Thyroid gland (tissue), 4 donors: Measurements from ENCODE around the gene TXLNG. TPM values are rescaled to one million over a fixed set of nuclear protein-coding genes. Genes with fewer than 3 reads are reported as not detected.
A peak's percentile ranks its signal among the peaks of the same experiment; 100 is the strongest.

Experiments used
- DNase-seq, 2 donors: peaks; one replicate each; pipeline ENCODE4 v3.0.0-alpha.2; 2019
- H3K27ac ChIP-seq, 3 donors: fragments of 200-600 bp; sonication (generic); 1 replicate in 2 of 3; 2 replicates in 1 of 3; pipeline ENCODE4 v1.5.1; 2016 to 2019; ENCODE audit warnings: mild to moderate bottlenecking in 1 of 3, moderate library complexity in 1 of 3
- H3K27me3 ChIP-seq: fragments of 200-600 bp; sonication (generic); one replicate; pipeline ENCODE4 v1.5.1; 2019
- H3K36me3 ChIP-seq, 2 donors: fragments of 200-600 bp; sonication (generic); one replicate each; pipeline ENCODE4 v1.5.1; 2016 to 2019
- H3K4me1 ChIP-seq, 2 donors: fragments of 200-600 bp; sonication (generic); one replicate each; pipeline ENCODE4 v1.5.1; 2017 to 2019
- H3K4me3 ChIP-seq, 3 donors: fragments of 200-600 bp; sonication (generic); replicated peaks in 1 of 3; 1 replicate in 2 of 3; 2 replicates in 1 of 3; pipeline ENCODE4 v1.5.1; 2016; ENCODE audit warnings: mild to moderate bottlenecking in 1 of 3
- H3K9me3 ChIP-seq: fragments of 200-600 bp; sonication (generic); one replicate; pipeline ENCODE4 v1.5.1; 2017
- POLR2A ChIP-seq, 2 donors: fragments of 450-650 bp; IDR thresholded peaks; one replicate each; pipeline ENCODE4 v1.6.1; 2017; ENCODE audit warnings: antibody characterized with exemption in 2 of 2, mild to moderate bottlenecking in 2 of 2, moderate library complexity in 1 of 2
- WGBS, 2 donors: methylation state at CpG; one replicate each; pipeline ENCODE4 v1.1.5; 2017; 5-methylcytosine and 5-hydroxymethylcytosine counted together
- intact Hi-C: fragments of 100-400 bp; cut with DNase I; formaldehyde crosslinking; loops from one replicate; pipeline ENCODE4 v1.15.1; 2023
- total RNA-seq, 4 donors: library from RNA; depleted of rRNA; stranded (reverse); fragments of >200 nt; gene quantifications; one replicate each; pipeline ENCODE4 v1.2.3, GENCODE V29; 2016
- TF ChIP-seq, protein P1 (sequence below), 6 experiments: fragments of 200-600 bp in 3 of 6; fragments of 450-650 bp in 3 of 6; sonication (generic) in 3 of 6; IDR thresholded peaks; one replicate each; pipeline ENCODE4 v1.5.1; 2016 to 2019; ENCODE audit warnings: antibody characterized with exemption in 6 of 6, mild to moderate bottlenecking in 2 of 6, inconsistent platforms in 1 of 6, moderate library complexity in 1 of 6

TXLNG gene
- total RNA-seq, 4 donors from 2014 or later, result 14.7 to 17.9 (median 16.3) TPM

- WGBS, 2 donors, result 8 to 14% methylated on average over 36 to 39 of the region's 39 CpGs
- peak; percentile 20 to 25 for DNase-seq
- intact Hi-C loops, result loop anchor here (10.0 kb wide), 1 partner anchor 71 kb away; the partner anchor contains the start of genes CTPS2 and SYAP1
- Histone ChIP-seq H3K27ac (peak overlapping the region in 1 of 3 donors; percentile 41), H3K9me3 (no peaks in the 10 kb centered on the region), H3K36me3 (peaks cover 0 to 2% of the 10 kb centered on the region in 2 donors), H3K4me3 (peak overlapping the region in 2 of 3 donors; percentile 39 to 73), H3K27me3 (no peaks in the 10 kb centered on the region), H3K4me1 (peaks cover 4 to 5% of the 10 kb centered on the region in 2 donors)
- no peak for TF ChIP-seq POLR2A (IDR thresholded peaks at IDR 0.05)
- TF ChIP-seq, protein P1, sequence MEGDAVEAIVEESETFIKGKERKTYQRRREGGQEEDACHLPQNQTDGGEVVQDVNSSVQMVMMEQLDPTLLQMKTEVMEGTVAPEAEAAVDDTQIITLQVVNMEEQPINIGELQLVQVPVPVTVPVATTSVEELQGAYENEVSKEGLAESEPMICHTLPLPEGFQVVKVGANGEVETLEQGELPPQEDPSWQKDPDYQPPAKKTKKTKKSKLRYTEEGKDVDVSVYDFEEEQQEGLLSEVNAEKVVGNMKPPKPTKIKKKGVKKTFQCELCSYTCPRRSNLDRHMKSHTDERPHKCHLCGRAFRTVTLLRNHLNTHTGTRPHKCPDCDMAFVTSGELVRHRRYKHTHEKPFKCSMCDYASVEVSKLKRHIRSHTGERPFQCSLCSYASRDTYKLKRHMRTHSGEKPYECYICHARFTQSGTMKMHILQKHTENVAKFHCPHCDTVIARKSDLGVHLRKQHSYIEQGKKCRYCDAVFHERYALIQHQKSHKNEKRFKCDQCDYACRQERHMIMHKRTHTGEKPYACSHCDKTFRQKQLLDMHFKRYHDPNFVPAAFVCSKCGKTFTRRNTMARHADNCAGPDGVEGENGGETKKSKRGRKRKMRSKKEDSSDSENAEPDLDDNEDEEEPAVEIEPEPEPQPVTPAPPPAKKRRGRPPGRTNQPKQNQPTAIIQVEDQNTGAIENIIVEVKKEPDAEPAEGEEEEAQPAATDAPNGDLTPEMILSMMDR (IDR thresholded peaks at IDR 0.05), result no peak
These were observed 773 bp upstream of the TXLNG start for GRCh38 chrX:16785247-16786138.

DNA sequence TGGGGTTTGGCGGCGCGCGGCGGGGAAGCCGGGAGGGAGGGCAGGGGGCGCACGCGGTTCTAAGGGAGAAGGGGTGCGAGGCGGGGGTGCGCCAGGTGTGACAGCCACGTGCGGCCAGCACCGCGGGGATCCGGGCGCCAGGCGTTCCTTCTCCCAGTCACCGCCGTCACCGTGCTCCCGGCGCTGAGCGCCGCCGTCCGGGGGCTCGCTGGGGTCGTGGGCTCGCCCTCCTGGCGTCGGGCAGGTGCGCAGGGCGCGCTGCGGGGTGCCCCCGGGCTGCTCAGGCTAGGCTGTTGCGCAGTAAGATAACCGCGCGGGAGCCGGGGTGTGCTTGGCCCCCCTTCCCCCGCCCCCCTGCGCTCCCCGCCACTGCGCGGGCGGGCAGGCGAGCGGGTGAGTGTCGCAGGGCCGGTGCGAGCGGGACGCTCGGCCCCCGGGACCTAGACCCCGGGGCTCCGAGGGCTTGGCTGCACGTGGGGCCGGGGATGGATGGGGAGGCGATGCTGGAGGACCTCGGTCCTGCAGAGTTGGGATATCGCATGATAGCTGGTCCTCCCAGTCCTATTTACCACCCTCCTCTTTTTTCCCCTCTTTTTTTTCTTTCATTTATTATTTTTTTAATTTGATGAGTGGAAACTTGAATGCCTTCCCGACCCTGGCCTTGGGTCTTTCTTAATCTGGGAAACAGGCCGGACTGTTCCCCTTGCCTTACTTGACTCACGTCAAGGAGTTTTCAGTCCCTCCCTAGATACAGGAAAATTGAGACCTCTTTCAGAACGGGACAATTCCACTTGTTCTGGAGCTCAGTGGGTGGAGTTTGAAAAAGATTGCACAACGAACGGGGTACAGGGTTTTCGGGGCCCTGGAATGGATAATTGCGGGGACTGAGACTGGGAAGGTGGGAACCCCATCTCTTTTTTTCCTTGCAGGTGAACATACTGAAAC is 797 bp downstream of the TXLNG start:
- Histone ChIP-seq H3K27me3 (no peaks in the 10 kb centered on the region), H3K36me3 (peaks cover 0 to 6% of the 10 kb centered on the region in 2 donors), H3K4me1 (peaks cover 4 to 5% of the 10 kb centered on the region in 2 donors), H3K4me3 (peak overlapping the region in 1 of 3 donors; percentile 73), H3K27ac (peak overlapping the region; percentile 69 to 76 (median 75)), H3K9me3 (no peaks in the 10 kb centered on the region)
- 8 to 9% methylated on average over 13 to 15 of the region's 73 CpGs for WGBS, 2 donors
- no peak for TF ChIP-seq POLR2A (IDR thresholded peaks at IDR 0.05)
- TF ChIP-seq, protein P1 (IDR thresholded peaks at IDR 0.05), result no peak
- DNase-seq, result peak; percentile 9 to 21
- intact Hi-C loops, result loop anchor here (10.0 kb wide), 1 partner anchor 72 kb away; the partner anchor contains the start of genes CTPS2 and SYAP1

GRCh38 chrX:16788477-16788876 is 2.2 kb downstream of the TXLNG start:
- no peak for DNase-seq
- TF ChIP-seq, protein P1 (IDR thresholded peaks at IDR 0.05), result no peak
- no peak for TF ChIP-seq POLR2A (IDR thresholded peaks at IDR 0.05)
- H3K4me1 ChIP-seq, result peaks cover 4 to 5% of the 10 kb centered on the region in 2 donors
- H3K27me3 ChIP-seq, result no peaks in the 10 kb centered on the region
- H3K4me3 ChIP-seq, result no peak overlapping the region
- no peaks in the 10 kb centered on the region for H3K9me3 ChIP-seq
- WGBS, 2 donors, result 60 to 68% methylated on average over 5 of the region's 5 CpGs
- H3K27ac ChIP-seq, result no peak overlapping the region
- H3K36me3 ChIP-seq, result peaks cover 0 to 6% of the 10 kb centered on the region in 2 donors
- intact Hi-C loops, result loop anchor here (10.0 kb wide), 1 partner anchor 74 kb away; the partner anchor contains the start of genes CTPS2 and SYAP1

- TF ChIP-seq POLR2A (IDR thresholded peaks at IDR 0.05), result no peak
- TF ChIP-seq, protein P1 (IDR thresholded peaks at IDR 0.05), result no peak
- DNase-seq, result no peak
- no peak overlapping the region for H3K27ac ChIP-seq
- H3K9me3 ChIP-seq, result no peaks in the 10 kb centered on the region
- 98 to 100% methylated on average over 4 of the region's 4 CpGs for WGBS, 2 donors
- H3K27me3 ChIP-seq, result no peaks in the 10 kb centered on the region
- intact Hi-C loops, result no loop called here
- no peaks in the 10 kb centered on the region for H3K4me1 ChIP-seq
- H3K4me3 ChIP-seq, result no peak overlapping the region
- H3K36me3 ChIP-seq, result no peaks in the 10 kb centered on the region
These were observed 10.0 kb downstream of the TXLNG start for GRCh38 chrX:16796298-16796697.
